Stimulated activated CD8-positive, alpha-beta memory T cell treated with anti-CD3 and anti-CD28 coated beads, Interleukin-15, amount 100 ng/mL, for 24 hours (primary cell): Measurements from ENCODE around the gene TMCC1.
"Not testable (repeated sequence)": the region's sequence is repeated elsewhere in the genome, so short reads cannot be mapped to it uniquely, and the experiment has no call there.

Experiments used
- DNase-seq: peaks from one replicate; pipeline ENCODE4 v3.0.0-alpha.2; 2020; ENCODE audit warnings: low read depth

TMCC1 gene

GRCh38 chr3:129686941-129687340 lies 206.6 kb downstream of the TMCC1 start:
- DNase-seq, result no peak

- no peak for DNase-seq
Observed at GRCh38 chr3:129684270-129684669, 209.2 kb downstream of the TMCC1 start.

- DNase-seq, result no peak
Observed at GRCh38 chr3:129683201-129683600, 210.3 kb downstream of the TMCC1 start.

GRCh38 chr3:129676985-129677384 lies 216.5 kb downstream of the TMCC1 start:
- DNase-seq, result no peak

GRCh38 chr3:129674798-129675123 lies 218.8 kb downstream of the TMCC1 start:
- not testable (repeated sequence) for DNase-seq

GRCh38 chr3:129673897-129674797 lies 219.4 kb downstream of the TMCC1 start:
- DNase-seq, result no peak

DNA sequence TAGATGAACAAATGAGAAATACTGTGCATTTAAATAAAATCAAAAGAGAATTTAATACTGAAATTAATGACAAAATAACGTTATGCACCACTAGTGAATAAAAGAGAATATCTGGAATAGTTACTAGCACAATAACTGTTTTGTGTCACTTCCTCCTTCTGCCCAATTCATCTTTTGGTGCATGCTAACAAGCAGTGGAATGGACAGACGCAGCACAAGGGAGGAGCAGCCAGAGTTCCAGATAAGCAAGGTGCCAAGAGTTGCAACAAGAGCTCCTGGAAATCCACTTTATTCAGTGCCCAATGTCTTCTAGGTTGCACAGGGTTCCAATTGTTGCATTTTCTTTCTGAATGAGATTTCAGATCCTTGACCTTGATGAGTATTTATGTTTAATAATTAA lies 220.5 kb downstream of the TMCC1 start:
- DNase-seq, result no peak

GRCh38 chr3:129672412-129672811 lies 221.1 kb downstream of the TMCC1 start:
- DNase-seq, result no peak

DNA sequence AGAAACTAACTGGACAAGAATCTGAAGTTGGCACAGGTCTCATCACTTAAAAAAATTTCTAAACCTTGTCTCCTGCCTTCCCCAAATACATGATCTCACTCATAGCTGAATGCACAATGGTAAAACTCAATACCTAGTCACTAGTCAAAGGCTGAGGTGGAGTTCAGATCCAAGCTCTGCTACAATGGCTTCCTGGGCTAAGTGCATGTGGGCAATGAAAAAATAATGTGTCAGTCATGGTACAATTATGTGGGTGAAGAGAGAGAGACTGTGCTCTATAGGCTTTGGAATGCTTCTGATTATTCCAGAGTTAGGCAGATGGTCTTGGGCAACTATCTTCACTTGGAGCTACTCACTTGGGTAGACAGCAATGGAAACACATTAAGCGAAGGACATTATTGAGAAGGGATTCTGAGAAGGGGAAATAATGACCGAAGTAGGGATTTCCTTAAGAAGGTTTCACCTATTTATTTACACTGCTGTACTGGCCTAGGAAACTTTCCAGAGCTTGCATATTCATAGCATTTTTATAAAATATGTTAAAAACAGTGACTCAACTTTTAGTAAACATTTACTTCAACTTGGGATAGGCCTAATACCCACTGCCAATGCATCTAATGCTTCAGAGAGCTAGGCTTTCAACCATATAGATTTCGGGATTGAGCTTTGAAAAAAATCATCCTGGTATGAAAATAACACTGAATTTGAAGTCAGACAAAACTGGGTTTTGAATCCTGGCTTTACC lies 228.3 kb downstream of the TMCC1 start:
- DNase-seq, result no peak

GRCh38 chr3:129663930-129664646 lies 229.4 kb downstream of the TMCC1 start:
- DNase-seq, result no peak

- DNase-seq, result no peak
Observed at GRCh38 chr3:129663045-129663446, 230.5 kb downstream of the TMCC1 start.

DNA sequence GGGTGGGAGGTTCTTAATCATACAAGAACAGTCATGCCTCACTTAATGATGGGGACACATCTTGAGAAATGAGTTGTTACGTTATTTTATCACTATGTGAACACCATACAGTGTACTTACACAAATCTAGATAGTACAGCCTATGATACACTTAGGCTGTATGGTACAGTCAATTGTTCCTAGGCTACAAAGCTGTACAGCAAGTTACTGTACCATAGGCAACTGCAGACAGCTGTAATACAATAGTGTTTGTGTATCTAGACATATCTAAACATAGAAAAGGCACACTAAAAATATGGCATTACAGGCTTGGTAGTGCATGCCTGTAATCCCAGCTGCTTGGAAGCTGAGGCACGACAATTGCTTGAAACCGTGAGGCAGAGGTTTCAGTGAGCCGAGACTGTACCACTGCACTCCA lies 231.3 kb downstream of the TMCC1 start:
- DNase-seq, result no peak

GRCh38 chr3:129661766-129662165 lies 231.7 kb downstream of the TMCC1 start:
- no peak for DNase-seq

DNA sequence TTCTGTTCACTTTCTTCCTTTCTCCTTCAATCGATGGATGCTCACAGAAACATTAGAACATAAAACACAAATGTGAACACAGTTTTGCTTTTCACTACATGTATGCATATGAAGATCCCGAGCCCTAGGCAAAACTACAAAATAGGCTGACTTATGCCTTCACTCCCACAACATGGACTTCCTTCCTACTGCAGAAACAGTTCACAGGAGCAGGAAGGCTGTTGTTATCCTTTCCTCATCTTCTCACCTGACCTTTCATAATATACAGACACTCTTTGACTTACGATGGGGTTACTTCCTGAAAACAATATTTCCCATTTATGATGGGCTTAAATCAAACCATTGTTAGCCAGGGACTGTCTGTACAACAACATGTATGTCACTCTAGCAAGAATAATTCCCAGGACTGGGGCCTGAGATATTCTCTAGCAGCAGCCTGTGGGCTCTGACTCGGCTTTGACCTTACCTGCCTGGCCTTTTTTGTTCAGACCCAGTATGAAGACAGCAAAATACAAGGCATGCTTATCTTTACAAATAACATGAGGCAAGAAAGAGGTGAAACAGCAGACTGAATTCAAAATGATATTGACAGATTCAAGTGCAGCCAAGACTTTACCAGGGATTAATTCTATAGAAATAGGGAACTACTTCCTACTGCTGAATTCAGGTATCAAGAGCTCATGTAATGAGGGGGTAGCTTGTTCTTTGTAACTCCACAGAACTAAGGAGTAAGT lies 235.2 kb downstream of the TMCC1 start:
- DNase-seq, result no peak

DNA sequence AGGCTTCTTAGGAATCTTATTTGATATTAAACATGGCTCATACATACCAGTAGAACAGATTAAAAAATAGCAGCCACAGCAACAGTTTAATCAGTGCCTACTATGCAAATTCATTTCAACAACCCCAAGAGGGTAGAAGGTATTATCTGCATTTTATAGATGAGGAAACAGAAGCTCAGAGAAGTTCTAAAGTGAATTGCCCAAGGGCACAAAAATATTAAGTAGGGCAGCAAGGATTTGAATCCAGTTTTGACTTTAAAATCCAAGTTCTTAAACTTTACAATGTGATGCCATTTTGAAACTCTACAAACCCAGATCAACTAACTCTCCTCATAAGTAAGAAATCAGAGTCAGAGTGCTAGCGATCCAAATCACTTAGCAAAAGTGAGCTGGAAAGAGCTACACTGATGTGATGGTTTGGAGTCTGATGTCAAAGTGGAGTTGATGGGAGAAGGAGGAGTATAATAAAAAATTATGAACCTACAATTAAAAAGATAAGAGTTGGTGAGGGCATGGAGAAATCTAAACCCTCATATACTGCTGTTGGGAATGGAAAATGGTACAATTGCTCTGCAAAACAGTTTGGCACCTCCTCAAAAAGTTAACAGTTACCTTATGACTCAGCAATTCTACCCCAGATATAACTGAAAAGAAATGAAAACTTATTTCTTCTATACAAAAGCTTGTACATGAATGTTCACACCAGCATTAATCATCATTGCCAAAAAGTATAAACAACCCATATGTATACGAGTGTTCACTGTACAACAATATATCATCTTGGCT lies 236.1 kb downstream of the TMCC1 start:
- no peak for DNase-seq

DNA sequence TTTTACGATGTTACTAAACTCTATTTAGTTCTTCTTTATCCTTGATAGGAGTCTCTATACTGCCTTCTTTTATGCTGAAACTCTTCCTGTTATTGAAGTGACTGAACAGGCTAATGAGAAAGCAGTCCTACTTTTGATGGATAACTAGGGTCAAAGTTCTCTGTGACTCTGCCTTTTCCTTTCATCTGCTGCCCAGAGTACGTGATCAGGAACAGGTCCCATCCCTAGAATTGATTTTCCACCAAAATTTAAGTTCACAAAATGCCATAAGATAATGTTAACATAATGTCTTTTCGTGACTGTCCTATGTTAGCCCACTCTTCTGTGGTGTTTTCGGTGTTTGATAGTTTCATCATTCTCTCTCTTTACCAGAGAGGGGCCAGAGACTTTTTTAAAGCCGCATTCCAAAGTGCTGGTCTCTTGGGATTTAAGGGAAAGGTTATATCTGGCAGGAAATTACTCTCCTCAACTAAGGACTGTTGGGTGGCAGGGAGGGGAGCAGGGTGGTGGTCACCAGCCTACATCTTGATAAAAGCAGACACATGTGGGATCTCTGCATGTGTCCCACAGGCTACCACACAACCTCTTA lies 236.8 kb downstream of the TMCC1 start:
- DNase-seq, result no peak

GRCh38 chr3:129655291-129655700 lies 238.2 kb downstream of the TMCC1 start:
- DNase-seq, result no peak

- DNase-seq, result no peak
Observed at GRCh38 chr3:129654131-129654530, 239.4 kb downstream of the TMCC1 start.

DNA sequence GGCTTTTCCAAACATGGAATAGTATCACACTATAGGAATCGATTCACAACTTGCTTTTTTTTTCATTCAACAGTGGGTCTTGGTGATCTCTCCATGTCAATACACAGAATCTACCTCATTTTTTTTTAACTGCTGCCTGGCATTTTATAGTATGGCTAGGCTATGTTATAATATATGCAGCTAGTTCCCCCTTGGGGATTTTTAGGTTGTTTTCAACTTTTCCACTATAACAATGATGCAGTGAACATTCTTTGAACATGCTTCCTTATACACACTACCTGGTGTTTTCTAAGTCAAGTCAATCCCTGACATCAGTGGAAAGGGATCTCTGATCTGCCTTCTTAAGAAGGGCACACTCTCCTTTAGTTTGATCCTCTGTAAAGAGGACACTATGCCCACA lies 240.5 kb downstream of the TMCC1 start:
- no peak for DNase-seq

DNA sequence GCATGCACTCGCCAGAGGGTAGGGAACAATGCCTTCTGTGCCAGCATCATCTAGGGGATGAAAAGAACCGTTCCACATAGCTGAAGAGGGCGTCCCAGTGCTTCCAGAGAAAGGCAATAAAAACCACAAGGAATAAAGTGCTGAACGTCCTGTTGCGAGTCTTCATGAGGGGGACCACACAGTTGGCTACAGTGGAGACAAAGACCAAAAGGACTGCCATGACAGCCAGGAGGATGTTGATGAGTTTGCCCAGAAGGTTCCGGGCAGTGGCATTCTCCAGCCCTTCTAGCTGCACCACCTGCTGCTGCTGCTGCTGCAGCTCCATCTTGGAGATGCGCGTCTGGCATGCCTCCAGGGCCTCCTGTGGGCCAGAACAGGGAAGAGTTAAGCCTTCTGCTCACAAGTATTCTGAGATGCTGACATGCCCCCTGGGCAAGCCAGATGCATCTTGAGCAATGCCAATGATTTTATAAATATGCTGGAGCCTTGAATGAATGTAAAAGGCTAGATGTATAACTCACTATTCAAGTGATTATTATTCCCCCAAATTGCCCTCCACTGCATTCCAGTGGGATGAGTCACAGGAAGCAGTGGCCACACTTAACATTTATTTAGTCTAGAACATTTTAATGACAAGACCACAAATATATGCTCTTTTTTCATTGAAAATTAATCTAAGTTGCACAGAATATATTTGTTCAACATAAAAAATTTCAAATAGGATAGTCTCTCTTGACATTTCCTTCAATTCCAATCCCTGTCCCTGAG lies 241.9 kb downstream of the TMCC1 start:
- no peak for DNase-seq
